Renal pelvis (tissue), 4 donors: ENCODE results near the gene ADIRF. TPM values are rescaled to one million over a fixed set of nuclear protein-coding genes. Genes with fewer than 3 reads are reported as not detected.

Source experiments
- DNase-seq: peaks from one replicate; pipeline ENCODE4 v3.0.0-alpha.2; 2013
- polyA plus RNA-seq, 3 donors: library from polyadenylated mRNA; unstranded; fragments of 120-200 nt; gene quantifications; one replicate each; pipeline ENCODE4 v1.2.1, GENCODE V29; 2013; ENCODE audit not compliant: insufficient read length in 3 of 3

The ADIRF gene
- polyA plus RNA-seq, 3 donors = 18.0 to 20.8 (median 19.0) TPM

GRCh38 chr10:86958901-86959736 lies 9.2 kb upstream of the ADIRF start:
- DNase-seq = peak; percentile 66

- DNase-seq = no peak
Measured at GRCh38 chr10:86959737-86960002, 8.6 kb upstream of the ADIRF start.

DNA sequence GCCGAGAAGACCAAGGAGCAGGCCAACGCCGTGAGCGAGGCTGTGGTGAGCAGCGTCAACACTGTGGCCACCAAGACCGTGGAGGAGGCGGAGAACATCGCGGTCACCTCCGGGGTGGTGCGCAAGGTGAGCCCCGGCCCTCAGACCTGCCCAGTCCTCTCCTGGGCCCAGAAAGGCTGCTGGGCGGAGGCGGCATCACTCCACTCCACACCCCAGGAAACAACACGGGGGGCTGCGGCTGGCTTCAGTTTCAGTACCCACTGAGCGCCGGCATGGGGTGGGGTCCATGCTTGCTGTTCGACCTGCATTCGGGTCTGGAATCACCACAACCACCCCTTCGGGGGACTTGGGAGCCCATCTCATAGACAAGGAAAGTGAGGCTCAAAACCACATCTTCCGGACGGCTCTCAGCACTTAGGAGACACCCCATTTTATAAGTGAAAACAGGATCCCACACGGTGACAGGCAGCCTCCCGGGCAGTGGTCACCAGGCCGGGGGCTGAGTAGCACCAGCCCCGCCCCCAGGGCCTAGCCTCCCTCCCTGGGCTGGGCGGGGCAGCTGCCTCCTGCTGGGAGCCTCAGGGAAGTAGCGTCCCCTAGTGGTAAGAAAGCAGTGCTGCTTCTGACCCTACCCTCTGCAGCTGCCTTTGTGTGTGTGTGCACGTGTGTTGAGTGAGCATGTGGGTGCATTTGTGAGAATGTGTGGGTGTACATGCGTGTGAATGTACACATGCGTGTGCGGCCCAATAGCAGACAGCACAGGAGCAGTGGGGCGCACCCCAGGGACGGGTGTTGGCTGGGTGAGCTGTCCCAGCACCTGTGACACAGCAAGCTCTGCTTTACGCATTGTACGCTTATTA lies 8.0 kb upstream of the ADIRF start:
- DNase-seq = no peak

GRCh38 chr10:86960863-86961434 lies 7.3 kb upstream of the ADIRF start:
- no peak for DNase-seq

DNA sequence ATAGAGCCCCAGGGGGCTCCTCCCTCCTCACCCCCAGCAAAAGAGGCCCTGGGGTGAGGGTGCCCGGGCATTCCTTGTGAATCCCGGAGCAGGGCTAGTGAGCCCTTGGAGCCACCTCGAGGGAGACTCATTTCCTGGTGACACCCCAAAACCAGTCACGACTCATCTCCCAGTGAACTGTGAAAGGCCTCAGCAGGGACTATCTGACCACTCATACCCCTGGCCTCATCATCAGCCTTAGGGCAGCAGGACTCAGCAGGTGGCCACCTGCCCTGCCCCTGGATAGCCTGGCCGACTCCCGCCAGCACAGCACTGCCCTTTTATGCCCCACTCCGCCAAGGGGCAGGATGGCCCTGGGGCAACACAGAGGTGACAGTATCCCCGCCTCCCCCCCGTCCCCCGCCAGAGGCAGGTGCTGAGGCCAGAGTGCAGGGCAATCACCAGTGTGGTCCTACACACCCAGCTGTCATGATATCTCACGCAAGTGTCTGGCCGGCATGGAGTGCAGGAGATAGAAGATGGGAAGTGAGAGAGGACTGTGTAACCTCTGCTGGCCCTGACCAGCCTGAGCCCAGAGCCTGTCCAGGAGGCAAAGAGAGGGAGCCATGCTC lies 6.7 kb upstream of the ADIRF start:
- DNase-seq = no peak

DNA sequence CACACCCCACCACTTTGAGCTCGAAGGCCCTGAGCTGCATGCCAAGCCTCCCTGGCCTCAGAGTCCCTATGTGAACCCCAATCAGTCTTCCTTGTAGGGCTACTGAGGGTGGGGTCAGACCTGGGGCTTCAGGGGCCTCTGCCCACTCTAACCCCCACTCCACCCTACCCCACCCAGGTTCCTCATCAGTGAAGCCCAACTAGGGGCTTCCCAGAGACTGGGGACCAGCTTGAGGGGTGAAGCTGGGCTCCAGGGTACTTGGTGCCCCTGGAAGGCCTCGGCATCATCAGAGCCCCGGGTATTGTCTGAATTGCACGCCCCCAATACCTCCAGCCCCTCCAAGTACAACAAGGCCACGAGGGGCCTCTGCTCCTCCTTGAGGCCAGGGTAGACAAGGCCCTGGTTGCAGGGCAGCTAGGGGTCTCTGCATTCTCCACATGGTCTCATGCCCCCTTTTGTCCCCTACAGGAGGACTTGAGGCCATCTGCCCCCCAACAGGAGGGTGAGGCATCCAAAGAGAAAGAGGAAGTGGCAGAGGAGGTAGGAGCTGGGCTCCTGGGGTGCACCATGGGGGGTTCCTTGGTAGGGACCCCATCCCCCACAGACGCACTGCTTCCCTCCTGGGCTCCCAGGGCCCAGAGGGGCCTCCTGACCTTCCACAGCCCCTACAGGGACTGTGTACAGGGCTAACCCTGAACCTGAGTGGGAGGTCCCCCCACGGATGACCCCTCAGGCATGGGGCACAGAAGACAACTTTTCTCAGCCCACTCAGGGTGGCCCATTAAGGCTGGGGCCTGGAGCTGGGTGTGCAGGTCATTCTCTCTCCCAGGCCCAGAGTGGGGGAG lies 5.9 kb upstream of the ADIRF start:
- DNase-seq = no peak

- no peak for DNase-seq
Measured at GRCh38 chr10:86962981-86963310, 5.3 kb upstream of the ADIRF start.

- DNase-seq = no peak
Measured at GRCh38 chr10:86963341-86963919, 4.9 kb upstream of the ADIRF start.

GRCh38 chr10:86964061-86964846 lies 4.0 kb upstream of the ADIRF start:
- DNase-seq = no peak

DNA sequence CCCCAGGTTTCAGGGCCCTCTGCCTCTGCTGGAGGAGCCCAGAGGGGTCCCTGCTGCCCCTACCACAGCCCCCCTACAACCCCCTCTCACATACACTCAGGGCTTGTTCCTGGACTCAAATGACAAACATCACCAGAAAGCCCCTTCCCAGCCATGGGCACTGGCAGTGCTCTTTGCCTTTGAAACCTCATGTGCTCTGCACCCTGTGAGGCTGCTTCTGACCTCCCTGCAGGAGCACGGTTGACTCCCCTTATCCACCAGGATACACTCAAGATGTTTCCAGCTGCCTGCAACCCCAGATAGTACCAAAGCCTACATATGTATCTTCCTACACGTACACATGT lies 3.5 kb upstream of the ADIRF start:
- no peak for DNase-seq

- DNase-seq = no peak
Measured at GRCh38 chr10:86965986-86966654, 2.2 kb upstream of the ADIRF start.

DNA sequence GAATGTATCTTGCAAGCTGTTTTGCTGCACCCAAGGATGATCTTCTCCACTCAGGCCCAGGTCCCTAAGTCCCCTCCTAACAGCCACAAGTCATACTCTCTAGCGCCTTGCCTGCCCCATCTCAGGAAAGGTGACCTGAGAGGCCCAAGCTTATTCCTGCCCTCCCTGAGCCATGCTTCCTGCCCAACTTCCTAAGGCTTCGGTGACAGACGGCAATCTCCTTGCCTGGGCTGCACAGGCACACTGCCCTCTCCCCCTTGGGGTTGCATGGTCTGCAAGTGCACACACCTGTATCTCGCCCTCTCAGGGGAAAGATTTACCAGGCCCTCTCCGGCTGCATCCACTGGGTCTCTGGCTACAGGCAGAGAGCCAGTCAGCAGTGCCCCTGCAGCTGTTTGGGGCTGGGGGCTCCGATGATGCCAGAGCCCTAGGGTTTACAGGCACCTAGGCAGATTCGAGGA lies 771 bp upstream of the ADIRF start:
- DNase-seq = no peak

DNA sequence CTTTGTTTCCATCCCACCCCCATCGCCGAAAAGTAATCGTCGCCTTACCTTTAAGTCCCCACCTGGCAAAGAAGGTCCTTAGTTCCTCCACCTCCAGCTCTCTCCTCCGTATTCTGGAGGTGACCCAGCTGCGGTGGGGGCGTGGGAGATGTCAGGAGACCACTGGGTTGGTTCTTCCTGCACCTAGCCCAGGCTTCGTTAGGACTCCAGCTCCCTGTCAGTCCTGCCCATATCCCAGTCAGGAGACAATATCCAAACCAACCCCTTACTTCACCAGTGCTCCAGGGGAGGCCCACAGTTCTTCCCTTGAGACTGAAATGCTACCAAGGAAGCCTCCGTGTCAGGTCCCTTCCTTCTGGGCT lies 693 bp downstream of the ADIRF start:
- DNase-seq = no peak

GRCh38 chr10:86969421-86970041 lies 1.2 kb downstream of the ADIRF start:
- no peak for DNase-seq

DNA sequence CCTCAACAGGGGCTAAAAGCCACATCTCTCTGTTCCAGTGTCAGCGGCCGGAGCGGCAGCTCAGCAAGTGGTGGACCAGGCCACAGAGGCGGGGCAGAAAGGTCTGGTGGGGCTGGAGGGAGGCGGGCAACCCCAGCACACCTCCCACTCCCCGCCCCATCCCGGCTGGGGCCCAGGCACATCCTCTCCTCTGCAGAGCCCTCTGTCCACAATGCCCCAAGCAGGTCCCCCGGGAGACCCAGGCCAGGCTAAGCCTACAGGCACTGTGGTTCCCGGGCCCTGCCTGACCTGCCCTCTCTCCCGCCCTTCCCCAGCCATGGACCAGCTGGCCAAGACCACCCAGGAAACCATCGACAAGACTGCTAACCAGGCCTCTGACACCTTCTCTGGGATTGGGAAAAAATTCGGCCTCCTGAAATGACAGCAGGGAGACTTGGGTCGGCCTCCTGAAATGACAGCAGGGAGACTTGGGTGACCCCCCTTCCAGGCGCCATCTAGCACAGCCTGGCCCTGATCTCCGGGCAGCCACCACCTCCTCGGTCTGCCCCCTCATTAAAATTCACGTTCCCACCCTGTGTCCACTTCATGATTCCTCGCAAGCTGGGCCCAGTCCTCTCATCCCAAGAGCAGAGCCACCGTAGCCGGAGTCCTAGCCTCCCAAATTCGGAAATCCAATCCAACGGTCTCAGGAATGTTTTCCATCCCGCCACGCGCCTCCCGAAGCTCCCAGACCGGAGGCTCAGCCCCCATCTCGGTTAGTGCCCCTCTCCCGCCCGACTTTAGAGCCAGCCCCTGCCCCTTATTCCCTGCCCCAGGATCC lies 2.1 kb downstream of the ADIRF start:
- DNase-seq = no peak

- DNase-seq = no peak
Measured at GRCh38 chr10:86970982-86971231, 2.6 kb downstream of the ADIRF start.

GRCh38 chr10:86971232-86971991 lies 3.1 kb downstream of the ADIRF start:
- peak; percentile 71 for DNase-seq
